CD4-positive, alpha-beta memory T cell (primary cell): ENCODE results near the gene B4GALNT2. TPM values are rescaled to one million over a fixed set of nuclear protein-coding genes. Genes with fewer than 3 reads are reported as not detected.
A peak's percentile ranks its signal among the peaks of the same experiment; 100 is the strongest.

Experiments
- CTCF ChIA-PET: fragments of 350-600 bp; sonication (Branson Sonifier 250); formaldehyde crosslinking; loops from one replicate; lab custom pipeline; 2021; ENCODE audit warnings: inconsistent platforms; ENCODE audit not compliant: partially characterized antibody; lab: Charles Lee
- POLR2A ChIA-PET: fragments of 350-600 bp; sonication (Branson Sonifier 250); formaldehyde crosslinking; loops from one replicate; lab custom pipeline; 2021; ENCODE audit not compliant: partially characterized antibody; lab: Charles Lee
- DNase-seq, 5 donors: peaks; one replicate each; pipeline versions ENCODE4 v3.0.0 to v3.0.0-alpha.2; 2020 to 2022; ENCODE audit warnings: mixed read lengths in 1 of 5
- H3K27ac ChIP-seq: one replicate; pipeline ENCODE4 v1.7.0; 2013; ENCODE audit warnings: low read depth, low read length
- H3K27me3 ChIP-seq: 2 replicates; pipeline ENCODE4 v1.7.0; 2013; ENCODE audit warnings: mild to moderate bottlenecking, low read length, moderate library complexity; ENCODE audit not compliant: insufficient read depth
- H3K36me3 ChIP-seq: 2 replicates; pipeline ENCODE4 v1.7.0; 2013; ENCODE audit warnings: mild to moderate bottlenecking, low read length, moderate library complexity; ENCODE audit not compliant: insufficient read depth
- H3K4me1 ChIP-seq: 2 replicates; pipeline ENCODE4 v1.7.0; 2013; ENCODE audit warnings: mild to moderate bottlenecking, low read length, moderate library complexity; ENCODE audit not compliant: insufficient read depth
- H3K4me3 ChIP-seq, 2 donors: one replicate each; pipeline ENCODE4 v1.7.0; 2013; ENCODE audit warnings: low read length in 2 of 2, mild to moderate bottlenecking in 1 of 2
- H3K9me3 ChIP-seq, 2 donors: one replicate each; pipeline ENCODE4 v1.7.0; 2013; ENCODE audit warnings: low read length in 2 of 2, control low read depth in 1 of 2; ENCODE audit not compliant: control insufficient read depth in 1 of 2
- H3K27ac Mint-ChIP-seq, 7 donors: one replicate each; pipeline ENCODE4 v1.8.0; 2020 to 2021; ENCODE audit warnings: mixed read lengths in 7 of 7, mild to moderate bottlenecking in 6 of 7, inconsistent platforms in 3 of 7, moderate library complexity in 3 of 7
- H3K27me3 Mint-ChIP-seq, 2 donors: one replicate each; pipeline ENCODE4 v1.8.0; 2020 to 2021; ENCODE audit warnings: mixed read lengths in 2 of 2
- H3K36me3 Mint-ChIP-seq, 2 donors: one replicate each; pipeline ENCODE4 v1.8.0; 2020 to 2021; ENCODE audit warnings: mixed read lengths in 2 of 2, inconsistent platforms in 1 of 2, mild to moderate bottlenecking in 1 of 2
- H3K4me1 Mint-ChIP-seq, 4 donors: one replicate each; pipeline ENCODE4 v1.8.0; 2020 to 2021; ENCODE audit warnings: mixed read lengths in 4 of 4, mild to moderate bottlenecking in 1 of 4
- H3K4me3 Mint-ChIP-seq, 8 donors: one replicate each; pipeline ENCODE4 v1.8.0; 2020 to 2021; ENCODE audit warnings: mixed read lengths in 8 of 8, mild to moderate bottlenecking in 7 of 8, moderate library complexity in 6 of 8, inconsistent platforms in 3 of 8
- H3K9me3 Mint-ChIP-seq, 8 donors: one replicate each; pipeline ENCODE4 v1.8.0; 2020 to 2021; ENCODE audit warnings: mixed read lengths in 8 of 8, mild to moderate bottlenecking in 5 of 8, inconsistent platforms in 3 of 8, moderate library complexity in 1 of 8
- intact Hi-C: fragments of 100-400 bp; cut with micrococcal nuclease; formaldehyde crosslinking; loops from one replicate; pipeline ENCODE4 v1.15.1; 2023
- polyA plus RNA-seq, 2 donors: library from polyadenylated mRNA; unstranded; fragments of 300-500 nt; fragmentation: Illumina TruSeq; gene quantifications; one replicate each; pipeline ENCODE4 v1.2.3, GENCODE V29; 2021
- total RNA-seq, 2 experiments: library from RNA; stranded (reverse); gene quantifications; one replicate each; pipeline ENCODE4 v1.2.3, GENCODE V29; 2021

The B4GALNT2 gene
- total and polyA plus RNA-seq, 4 experiments from 2014 or later: 0.06 TPM; not detected in 2

GRCh38 chr17:49219987-49220386 is 87.4 kb downstream of the B4GALNT2 start:
- Histone ChIP-seq H3K4me3 (no peak overlapping the region), H3K4me1 (peaks cover 78% of the 10 kb centered on the region), H3K9me3 (no peaks in the 10 kb centered on the region), H3K27me3 (no peaks in the 10 kb centered on the region), H3K36me3 (no peaks in the 10 kb centered on the region), H3K27ac (peak overlapping the region; percentile 34)
- Mint-ChIP-seq H3K9me3 (peaks cover 0 to 2% (median 0%) of the 10 kb centered on the region in 8 donors), H3K27ac (no peak overlapping the region), H3K27me3 (peaks cover 2 to 3% of the 10 kb centered on the region in 2 donors), H3K4me1 (peaks cover 42 to 74% (median 51%) of the 10 kb centered on the region in 4 donors), H3K4me3 (peak overlapping the region in 1 of 8 donors; percentile 54), H3K36me3 (peaks cover 13 to 19% of the 10 kb centered on the region in 2 donors)
- intact Hi-C loops: loop anchor here (5.0 kb wide), 1 partner anchor 177 kb away; no protein-coding TSS in a partner anchor
- no peak for DNase-seq
- ChIA-PET CTCF (no interaction called here), POLR2A (interaction anchor here (2.5 to 12.1 kb wide), 2 partner anchors 11 to 26 kb away, joined by 23 to 169 read pairs; no protein-coding TSS in a partner anchor)

DNA sequence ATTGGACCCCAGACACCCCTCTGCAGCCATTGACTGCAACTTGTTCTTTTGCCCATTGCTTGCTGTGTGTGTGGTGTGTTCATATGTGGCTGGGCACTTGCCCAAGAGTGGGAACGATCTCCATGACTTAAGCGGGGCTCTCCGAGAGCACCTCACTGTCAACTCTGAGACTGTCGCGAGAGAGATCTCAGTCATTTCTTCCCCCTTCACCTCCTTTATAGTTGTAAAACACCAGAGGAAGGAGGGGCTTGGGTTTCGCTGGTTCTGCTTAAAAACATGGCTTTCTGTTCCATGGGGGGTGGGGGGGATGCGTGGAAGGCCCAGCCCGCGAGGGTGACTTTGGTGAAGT is 90.6 kb downstream of the B4GALNT2 start:
- Mint-ChIP-seq H3K4me3 (peak overlapping the region; percentile 75 to 89 (median 83)), H3K36me3 (peaks cover 9 to 12% of the 10 kb centered on the region in 2 donors), H3K4me1 (peaks cover 23 to 55% (median 33%) of the 10 kb centered on the region in 4 donors), H3K9me3 (peaks cover 0 to under 1% (median 0%) of the 10 kb centered on the region in 8 donors), H3K27ac (peak overlapping the region in 4 of 7 donors; percentile 38 to 79 (median 55)), H3K27me3 (peaks cover 3 to 7% of the 10 kb centered on the region in 2 donors)
- no peaks in the 10 kb centered on the region for H3K9me3 ChIP-seq
- POLR2A ChIA-PET: interaction anchor here (0.8 to 2.7 kb wide), 2 partner anchors 14 to 30 kb away, joined by 3 to 24 read pairs; no protein-coding TSS in a partner anchor
- H3K36me3 ChIP-seq: no peaks in the 10 kb centered on the region
- DNase-seq: no peak
- CTCF ChIA-PET: interaction anchor here (1.1 to 2.6 kb wide), 9 partner anchors 10 to 45 kb away, joined by 4 to 35 read pairs (median 6); no protein-coding TSS in a partner anchor
- no peaks in the 10 kb centered on the region for H3K27me3 ChIP-seq
- H3K27ac ChIP-seq: no peak overlapping the region
- H3K4me3 ChIP-seq: no peak overlapping the region
- intact Hi-C loops: loop anchor here (5.0 kb wide), 1 partner anchor 174 kb away; no protein-coding TSS in a partner anchor
- peaks cover 51% of the 10 kb centered on the region for H3K4me1 ChIP-seq

GRCh38 chr17:49223517-49224197 is 91.1 kb downstream of the B4GALNT2 start:
- H3K9me3 Mint-ChIP-seq: no peaks in the 10 kb centered on the region
- H3K36me3 ChIP-seq: no peaks in the 10 kb centered on the region
- peaks cover 45% of the 10 kb centered on the region for H3K4me1 ChIP-seq
- ChIA-PET POLR2A (interaction anchor here (1.1 to 4.8 kb wide), 5 partner anchors 13 to 43 kb away, joined by 3 to 82 read pairs (median 10); partner anchors contain the start of genes ABI3 and GNGT2), CTCF (interaction anchor here (0.7 to 13.8 kb wide), 13 partner anchors 8 to 145 kb away, joined by 3 to 315 read pairs (median 5); no protein-coding TSS in a partner anchor)
- H3K4me3 Mint-ChIP-seq: peak overlapping the region; percentile 75 to 89 (median 83)
- peaks cover 19 to 50% (median 29%) of the 10 kb centered on the region in 4 donors for H3K4me1 Mint-ChIP-seq
- H3K9me3 ChIP-seq: no peaks in the 10 kb centered on the region
- peaks cover 7 to 10% of the 10 kb centered on the region in 2 donors for H3K36me3 Mint-ChIP-seq
- peak overlapping the region in 5 of 7 donors; percentile 38 to 80 (median 57) for H3K27ac Mint-ChIP-seq
- intact Hi-C loops: loop anchor here (5.0 kb wide), 1 partner anchor 174 kb away; no protein-coding TSS in a partner anchor
- peaks cover 3 to 7% of the 10 kb centered on the region in 2 donors for H3K27me3 Mint-ChIP-seq
- DNase-seq: peak; percentile 42 to 55 (median 51)
- H3K4me3 ChIP-seq: peak overlapping the region in 1 of 2 donors; percentile 50
- no peaks in the 10 kb centered on the region for H3K27me3 ChIP-seq
- no peak overlapping the region for H3K27ac ChIP-seq

DNA sequence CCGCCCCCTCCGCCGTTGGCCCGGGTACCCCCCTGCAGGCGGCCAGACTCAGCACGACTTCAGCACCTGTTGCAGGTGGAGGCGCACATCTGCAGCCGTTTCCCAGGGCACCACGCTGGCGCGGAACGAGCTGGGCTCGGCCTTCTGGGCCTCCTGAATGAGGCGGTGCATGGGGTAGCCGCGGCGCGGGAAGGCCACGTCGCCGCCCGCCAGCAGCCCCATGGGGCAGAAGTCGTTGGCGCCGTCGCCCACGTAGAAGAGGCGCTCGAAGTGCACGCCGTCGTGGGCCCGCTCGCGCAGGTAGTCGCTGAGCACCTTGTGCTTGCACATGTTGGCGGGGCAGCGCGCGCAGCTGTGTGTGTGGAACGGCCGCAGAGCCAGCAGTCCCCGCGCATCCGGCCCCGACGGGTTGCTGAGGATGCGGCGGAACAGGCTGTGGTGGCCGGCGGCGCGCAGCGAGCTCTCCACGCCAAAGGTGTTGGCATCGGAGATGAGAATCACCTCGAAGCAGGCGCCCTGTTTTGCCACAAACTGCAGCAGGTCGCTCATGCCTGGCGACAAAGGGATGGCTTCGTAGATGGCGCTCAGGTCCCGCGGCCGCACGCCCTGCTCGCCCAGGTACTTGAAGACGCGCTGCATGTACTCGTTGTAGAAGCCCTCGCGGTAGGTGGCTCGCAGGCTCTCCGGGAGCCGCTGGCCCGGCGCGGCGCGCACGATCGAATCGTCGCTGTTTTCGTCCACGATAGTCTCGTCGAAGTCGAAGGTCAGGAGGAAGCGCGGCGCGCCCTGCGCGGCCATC is 91.8 kb downstream of the B4GALNT2 start:
- Mint-ChIP-seq H3K4me1 (peaks cover 15 to 44% (median 22%) of the 10 kb centered on the region in 4 donors), H3K4me3 (peak overlapping the region; percentile 75 to 89 (median 83)), H3K36me3 (peaks cover 7 to 10% of the 10 kb centered on the region in 2 donors), H3K27ac (peak overlapping the region in 4 of 7 donors; percentile 18 to 57 (median 40)), H3K9me3 (no peaks in the 10 kb centered on the region), H3K27me3 (peaks cover 7 to 9% of the 10 kb centered on the region in 2 donors)
- POLR2A ChIA-PET: interaction anchor here (0.9 to 4.8 kb wide), 6 partner anchors 14 to 1575 kb away, joined by 3 to 82 read pairs (median 8); partner anchors contain the start of genes ABI3 and GNGT2
- DNase-seq: peak; percentile 57 to 67 (median 61)
- Histone ChIP-seq H3K4me3 (peak overlapping the region in 1 of 2 donors; percentile 50), H3K9me3 (no peaks in the 10 kb centered on the region), H3K27me3 (peaks cover 5% of the 10 kb centered on the region), H3K4me1 (peaks cover 38% of the 10 kb centered on the region), H3K36me3 (no peaks in the 10 kb centered on the region), H3K27ac (no peak overlapping the region)
- CTCF ChIA-PET: interaction anchor here (0.6 to 13.8 kb wide), 14 partner anchors 9 to 144 kb away, joined by 3 to 315 read pairs (median 4); no protein-coding TSS in a partner anchor
- intact Hi-C loops: loop anchor here (5.0 kb wide), 1 partner anchor 173 kb away; no protein-coding TSS in a partner anchor

DNA sequence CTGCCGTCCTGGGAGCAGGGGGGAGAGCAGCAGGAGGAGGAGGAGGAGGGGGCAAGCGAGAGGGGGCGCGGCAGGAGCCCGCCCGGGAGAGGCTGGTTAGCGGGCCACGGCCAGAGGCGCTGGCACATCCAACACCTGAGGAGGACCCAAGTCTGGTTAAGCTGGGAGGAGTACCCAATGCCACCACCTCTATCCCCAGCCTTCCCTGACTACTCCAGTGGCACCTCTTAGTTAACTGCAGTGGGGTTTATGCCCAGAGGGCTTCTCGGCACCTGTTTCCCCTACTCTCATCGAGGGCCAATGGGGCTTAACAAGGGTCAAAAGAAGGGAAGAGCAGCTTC is 92.4 kb downstream of the B4GALNT2 start:
- peaks cover 7 to 10% of the 10 kb centered on the region in 2 donors for H3K36me3 Mint-ChIP-seq
- intact Hi-C loops: loop anchor here (5.0 kb wide), 1 partner anchor 172 kb away; no protein-coding TSS in a partner anchor
- peaks cover 9% of the 10 kb centered on the region for H3K27me3 ChIP-seq
- no peaks in the 10 kb centered on the region for H3K36me3 ChIP-seq
- H3K9me3 ChIP-seq: no peaks in the 10 kb centered on the region
- H3K9me3 Mint-ChIP-seq: no peaks in the 10 kb centered on the region
- ChIA-PET POLR2A (interaction anchor here (0.9 to 4.8 kb wide), 5 partner anchors 14 to 1576 kb away, joined by 3 to 82 read pairs (median 10); partner anchors contain the start of genes ABI3 and GNGT2), CTCF (interaction anchor here (0.9 to 13.8 kb wide), 11 partner anchors 9 to 143 kb away, joined by 3 to 315 read pairs (median 4); no protein-coding TSS in a partner anchor)
- H3K4me3 Mint-ChIP-seq: peak overlapping the region; percentile 35 to 88 (median 83)
- no peak for DNase-seq
- H3K4me1 ChIP-seq: peaks cover 36% of the 10 kb centered on the region
- H3K27ac Mint-ChIP-seq: peak overlapping the region in 3 of 7 donors; percentile 18 to 43 (median 36)
- H3K4me3 ChIP-seq: peak overlapping the region in 1 of 2 donors; percentile 50
- H3K27me3 Mint-ChIP-seq: peaks cover 9 to 10% of the 10 kb centered on the region in 2 donors
- H3K4me1 Mint-ChIP-seq: peaks cover 15 to 45% (median 24%) of the 10 kb centered on the region in 4 donors
- H3K27ac ChIP-seq: no peak overlapping the region

GRCh38 chr17:49225554-49226236 is 93.1 kb downstream of the B4GALNT2 start:
- ChIA-PET CTCF (interaction anchor here (1.0 to 13.8 kb wide), 10 partner anchors 10 to 135 kb away, joined by 3 to 315 read pairs (median 7); no protein-coding TSS in a partner anchor), POLR2A (interaction anchor here (0.7 to 4.8 kb wide), 6 partner anchors 10 to 45 kb away, joined by 3 to 82 read pairs (median 5); no protein-coding TSS in a partner anchor)
- Histone ChIP-seq H3K36me3 (no peaks in the 10 kb centered on the region), H3K4me1 (peaks cover 37% of the 10 kb centered on the region), H3K4me3 (no peak overlapping the region), H3K9me3 (no peaks in the 10 kb centered on the region), H3K27me3 (peaks cover 9% of the 10 kb centered on the region), H3K27ac (no peak overlapping the region)
- peaks cover 14 to 41% (median 24%) of the 10 kb centered on the region in 4 donors for H3K4me1 Mint-ChIP-seq
- peak overlapping the region in 4 of 8 donors; percentile 33 to 62 (median 51) for H3K4me3 Mint-ChIP-seq
- no peak for DNase-seq
- intact Hi-C loops: no loop called here
- H3K27ac Mint-ChIP-seq: peak overlapping the region in 2 of 7 donors; percentile 16 to 55
- H3K27me3 Mint-ChIP-seq: peaks cover 9 to 10% of the 10 kb centered on the region in 2 donors
- peaks cover 7 to 10% of the 10 kb centered on the region in 2 donors for H3K36me3 Mint-ChIP-seq
- no peaks in the 10 kb centered on the region for H3K9me3 Mint-ChIP-seq
